Raji (cell line): ENCODE data around the gene RABL6.

Experiments used
- POLR2A ChIP-seq: IDR thresholded peaks from 2 replicates; pipeline ENCODE4 v1.6.1; 2011; ENCODE audit warnings: low read depth, low read length, control low read depth; ENCODE audit not compliant: insufficient read depth

The RABL6 gene

DNA sequence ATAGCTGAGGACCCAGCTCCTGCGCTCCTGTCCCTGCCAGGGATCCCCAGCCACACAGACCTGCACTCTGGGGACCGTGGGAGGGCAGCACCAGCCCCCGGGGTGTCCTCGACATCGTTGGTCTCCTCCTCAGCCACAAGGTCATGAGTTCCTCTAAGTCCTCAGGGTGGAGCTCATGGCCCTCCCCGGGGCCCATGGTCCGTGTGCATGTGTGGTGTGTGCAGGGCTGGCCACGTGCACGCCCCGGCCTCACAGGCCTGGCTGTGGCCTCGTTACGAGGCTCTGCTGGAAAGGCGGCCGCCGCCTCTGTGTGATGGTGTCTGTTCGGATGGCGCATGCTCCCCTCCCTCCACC is 18.4 kb downstream of the RABL6 start:
- no peak for TF ChIP-seq POLR2A

DNA sequence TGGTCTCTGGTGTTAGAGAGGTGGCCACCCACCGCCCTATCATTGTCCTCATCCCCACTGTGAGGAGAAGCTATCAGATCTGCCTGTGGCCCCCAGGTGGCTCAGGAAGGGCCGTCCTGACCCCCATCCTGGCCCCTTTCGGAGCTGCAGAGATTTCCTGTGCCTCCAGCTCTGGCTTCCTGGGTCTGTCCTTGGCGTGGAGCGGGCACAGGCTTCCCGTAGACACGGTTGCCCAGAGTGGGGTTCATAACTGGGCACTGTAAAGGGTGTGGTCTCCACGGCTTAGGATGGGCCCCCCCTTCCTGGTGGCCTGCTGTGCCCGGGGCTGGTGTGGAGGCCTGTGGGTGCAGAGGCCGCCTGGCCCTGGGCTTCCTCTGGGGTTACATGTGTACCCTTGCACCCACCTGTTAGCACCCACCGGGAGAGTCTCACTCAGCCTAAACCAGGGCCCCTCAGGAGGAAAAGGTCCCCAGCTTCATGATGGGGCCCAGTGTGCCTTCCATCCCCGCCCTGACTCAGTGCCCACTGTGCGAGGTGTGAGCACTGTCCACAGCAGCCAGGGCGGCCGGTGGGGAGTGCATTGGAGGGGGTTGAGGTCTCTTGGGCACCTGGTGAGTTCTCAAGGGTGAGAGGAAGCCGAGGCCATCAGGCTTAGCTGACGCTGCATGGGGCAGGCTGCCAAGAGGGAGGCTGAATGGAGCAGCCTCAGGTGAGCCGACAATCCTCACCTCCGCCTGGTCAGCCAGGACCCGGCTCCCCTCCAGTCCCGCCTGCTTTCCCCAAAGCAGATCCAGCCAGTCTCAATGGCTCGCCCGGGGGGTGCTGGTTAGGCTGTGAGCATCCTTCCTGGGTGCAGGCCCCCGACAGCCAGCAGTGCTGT is 19.2 kb downstream of the RABL6 start:
- no peak for TF ChIP-seq POLR2A

- TF ChIP-seq POLR2A = no peak
Observed at GRCh38 chr9:136827794-136828473, 20.2 kb downstream of the RABL6 start.

GRCh38 chr9:136828474-136829140 is 20.9 kb downstream of the RABL6 start:
- TF ChIP-seq POLR2A = no peak

GRCh38 chr9:136829412-136829811 is 21.7 kb downstream of the RABL6 start:
- TF ChIP-seq POLR2A = no peak

DNA sequence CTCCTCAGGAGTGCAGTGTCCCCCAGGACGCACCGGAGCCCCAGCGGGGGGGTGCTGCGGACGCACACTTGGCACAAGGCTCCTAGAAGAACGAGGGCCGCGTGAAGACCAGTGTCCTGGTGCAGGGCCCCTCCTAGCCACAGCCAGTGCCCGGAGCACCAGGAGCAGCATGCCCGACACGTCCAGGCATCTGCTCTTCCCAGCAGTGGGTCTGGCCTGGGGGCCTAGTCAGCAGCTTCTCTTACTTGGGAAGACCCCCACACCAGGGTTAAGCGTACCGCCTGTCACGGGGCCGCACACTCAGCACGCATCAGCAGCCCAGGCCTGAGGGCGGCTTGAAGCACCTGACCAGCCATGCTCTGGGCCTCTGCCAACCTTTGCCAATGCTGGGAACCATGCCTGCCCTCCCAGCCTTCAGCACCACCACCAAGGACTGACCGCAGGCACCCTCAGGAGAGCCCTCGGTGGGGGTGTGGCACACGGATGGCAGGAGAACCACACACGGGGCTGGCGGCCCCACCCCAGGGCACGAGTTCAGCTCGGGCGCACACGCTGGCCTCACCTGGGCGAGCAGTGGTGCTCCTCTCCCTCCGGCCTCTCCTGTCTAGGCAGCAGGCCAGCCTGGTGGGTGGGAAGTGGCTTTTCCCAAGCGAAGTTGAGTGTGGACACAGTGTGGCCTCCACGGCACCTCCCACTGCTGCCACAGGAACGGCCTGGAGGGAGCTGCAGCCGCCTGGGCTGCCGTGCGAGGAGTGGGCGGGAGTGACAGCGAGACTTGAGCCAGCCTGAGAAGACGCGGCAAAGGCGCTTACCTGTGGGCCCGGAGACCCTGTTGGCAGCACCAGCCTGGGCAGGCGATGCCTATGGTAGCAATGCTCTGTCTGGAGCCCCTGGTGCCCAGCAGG is 22.5 kb downstream of the RABL6 start:
- TF ChIP-seq POLR2A = no peak

DNA sequence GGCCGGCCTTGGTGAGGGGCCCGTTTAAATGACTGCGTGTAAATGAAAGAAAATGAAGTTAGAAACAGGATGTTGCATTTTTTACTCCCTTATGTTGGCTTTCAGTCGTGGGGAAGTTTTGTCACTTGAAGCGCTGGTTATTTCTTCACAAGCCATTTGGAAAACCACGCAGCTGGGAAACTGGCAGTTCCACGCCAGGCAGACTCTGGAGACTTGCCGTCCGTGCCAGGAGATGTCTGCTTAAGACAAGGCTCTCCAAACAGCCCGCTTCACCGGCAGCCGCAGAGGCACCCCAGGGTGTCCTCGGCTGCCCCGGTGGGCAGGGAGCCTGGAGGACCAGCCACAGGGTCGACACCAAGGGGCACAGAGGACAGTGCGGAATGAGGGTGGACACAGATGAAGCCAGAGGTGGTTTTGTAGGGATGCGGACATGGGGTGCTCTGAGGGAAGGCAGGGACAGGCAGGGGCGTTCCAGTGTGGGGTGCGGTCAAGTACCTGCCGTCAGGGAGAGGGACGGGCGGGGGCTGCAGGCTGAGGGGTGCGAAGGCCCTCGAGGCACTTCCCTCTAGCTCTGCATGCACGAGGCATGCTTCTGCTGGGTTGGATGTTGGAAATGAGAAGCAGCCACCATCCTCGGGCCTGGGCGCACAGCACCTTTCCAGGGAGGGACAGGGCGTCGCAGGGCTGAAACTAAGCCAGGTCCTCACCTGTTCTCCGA is 23.4 kb downstream of the RABL6 start:
- no peak for TF ChIP-seq POLR2A

- no peak for TF ChIP-seq POLR2A
Observed at GRCh38 chr9:136831720-136832104, 24.0 kb downstream of the RABL6 start.

- TF ChIP-seq POLR2A = no peak
Observed at GRCh38 chr9:136832581-136832980, 24.8 kb downstream of the RABL6 start.

- no peak for TF ChIP-seq POLR2A
Observed at GRCh38 chr9:136835162-136835931, 27.6 kb downstream of the RABL6 start.

- TF ChIP-seq POLR2A = no peak
Observed at GRCh38 chr9:136835932-136836904, 28.5 kb downstream of the RABL6 start.

DNA sequence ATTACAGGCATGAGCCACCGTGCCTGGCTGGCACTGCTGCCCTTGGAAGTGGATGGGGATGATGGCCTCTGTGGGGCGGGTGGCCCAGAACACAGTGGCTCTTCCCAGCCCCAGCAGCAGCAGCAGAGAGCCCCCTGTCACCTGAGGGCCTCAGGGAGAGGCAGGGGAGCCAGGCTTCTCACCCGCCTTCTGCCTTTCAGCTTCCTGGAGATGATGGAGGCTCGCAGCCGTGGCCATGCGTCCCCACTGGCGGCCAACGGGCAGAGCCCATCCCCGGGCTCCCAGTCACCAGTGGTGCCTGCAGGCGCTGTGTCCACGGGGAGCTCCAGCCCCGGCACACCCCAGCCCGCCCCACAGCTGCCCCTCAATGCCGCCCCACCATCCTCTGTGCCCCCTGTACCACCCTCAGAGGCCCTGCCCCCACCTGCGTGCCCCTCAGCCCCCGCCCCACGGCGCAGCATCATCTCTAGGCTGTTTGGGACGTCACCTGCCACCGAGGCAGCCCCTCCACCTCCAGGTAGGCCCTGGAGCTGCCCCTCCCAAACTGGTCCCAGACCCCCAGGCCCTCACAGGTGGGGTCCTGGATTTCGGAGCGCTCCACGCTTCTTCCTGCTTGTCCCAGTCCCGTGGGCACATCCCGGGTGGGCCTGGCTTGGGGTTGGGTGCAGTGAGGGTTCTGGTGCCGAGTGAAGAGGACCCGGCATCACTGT is 29.6 kb downstream of the RABL6 start:
- no peak for TF ChIP-seq POLR2A
